Uterus (tissue), 4 donors: ENCODE measurements around the gene DMRT3. TPM values are rescaled to one million over a fixed set of nuclear protein-coding genes. Genes with fewer than 3 reads are reported as not detected.
A peak's percentile ranks its signal among the peaks of the same experiment; 100 is the strongest.

Experiments used
- DNase-seq, 2 donors: peaks; one replicate each; pipeline ENCODE4 v3.0.0-alpha.2; 2019 to 2020
- H3K27ac ChIP-seq, 2 donors: fragments of 200-600 bp; sonication (generic); 1 replicate in 1 of 2; 2 replicates in 1 of 2; pipeline ENCODE4 v1.5.1; 2016 to 2018
- H3K27me3 ChIP-seq, 2 donors: fragments of 200-600 bp; sonication (generic); one replicate each; pipeline ENCODE4 v1.5.1; 2018 to 2019; ENCODE audit warnings: control low read depth in 1 of 2
- H3K36me3 ChIP-seq, 2 donors: fragments of 200-600 bp; sonication (generic); one replicate each; pipeline ENCODE4 v1.5.1; 2019; ENCODE audit warnings: control low read depth in 1 of 2
- H3K4me1 ChIP-seq, 2 donors: fragments of 200-600 bp; sonication (generic); one replicate each; pipeline ENCODE4 v1.5.1; 2018 to 2019; ENCODE audit warnings: control low read depth in 1 of 2
- H3K4me3 ChIP-seq, 2 donors: fragments of 200-600 bp; sonication (generic); 1 replicate in 1 of 2; 2 replicates in 1 of 2; pipeline ENCODE4 v1.5.1; 2018 to 2019; ENCODE audit warnings: mild to moderate bottlenecking in 1 of 2
- H3K9me3 ChIP-seq, 2 donors: fragments of 200-600 bp; sonication (generic); one replicate each; pipeline ENCODE4 v1.5.1; 2019; ENCODE audit warnings: control low read depth in 1 of 2
- POLR2A ChIP-seq, 2 donors: fragments of 450-650 bp; IDR thresholded peaks; one replicate each; pipeline ENCODE4 v1.6.1; 2016; ENCODE audit warnings: antibody characterized with exemption in 2 of 2, mild to moderate bottlenecking in 1 of 2, moderate library complexity in 1 of 2
- intact Hi-C: fragments of 100-400 bp; cut with DNase I; formaldehyde crosslinking; loops from one replicate; pipeline ENCODE4 v1.15.1; 2023; ENCODE audit warnings: low total_unique reads
- total RNA-seq, 4 donors: library from RNA; depleted of rRNA in 3 of 4; stranded (reverse); fragments of >200 nt in 3 of 4; gene quantifications; one replicate each; pipeline versions ENCODE4 v1.1.0 to v1.2.4, GENCODE V29; 2014 to 2023
- TF ChIP-seq, protein P1 (sequence below), 4 experiments: fragments of 200-600 bp in 2 of 4; fragments of 450-650 bp in 2 of 4; sonication (generic) in 2 of 4; IDR thresholded peaks; one replicate each; pipeline ENCODE4 v1.5.1; 2016 to 2019; ENCODE audit warnings: antibody characterized with exemption in 4 of 4, mild to moderate bottlenecking in 2 of 4, moderate library complexity in 1 of 4
- donor health status: DM: yes; HTN: yes; CAD: no.

DMRT3 gene, protein sequence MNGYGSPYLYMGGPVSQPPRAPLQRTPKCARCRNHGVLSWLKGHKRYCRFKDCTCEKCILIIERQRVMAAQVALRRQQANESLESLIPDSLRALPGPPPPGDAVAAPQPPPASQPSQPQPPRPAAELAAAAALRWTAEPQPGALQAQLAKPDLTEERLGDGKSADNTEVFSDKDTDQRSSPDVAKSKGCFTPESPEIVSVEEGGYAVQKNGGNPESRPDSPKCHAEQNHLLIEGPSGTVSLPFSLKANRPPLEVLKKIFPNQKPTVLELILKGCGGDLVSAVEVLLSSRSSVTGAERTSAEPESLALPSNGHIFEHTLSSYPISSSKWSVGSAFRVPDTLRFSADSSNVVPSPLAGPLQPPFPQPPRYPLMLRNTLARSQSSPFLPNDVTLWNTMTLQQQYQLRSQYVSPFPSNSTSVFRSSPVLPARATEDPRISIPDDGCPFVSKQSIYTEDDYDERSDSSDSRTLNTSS
- total RNA-seq = 1 to 10 TPM in 1 of 4 donors, under 1 TPM in 2, not detected in 1; under 0.01 to 9.1 (median 0.18) TPM

DNA sequence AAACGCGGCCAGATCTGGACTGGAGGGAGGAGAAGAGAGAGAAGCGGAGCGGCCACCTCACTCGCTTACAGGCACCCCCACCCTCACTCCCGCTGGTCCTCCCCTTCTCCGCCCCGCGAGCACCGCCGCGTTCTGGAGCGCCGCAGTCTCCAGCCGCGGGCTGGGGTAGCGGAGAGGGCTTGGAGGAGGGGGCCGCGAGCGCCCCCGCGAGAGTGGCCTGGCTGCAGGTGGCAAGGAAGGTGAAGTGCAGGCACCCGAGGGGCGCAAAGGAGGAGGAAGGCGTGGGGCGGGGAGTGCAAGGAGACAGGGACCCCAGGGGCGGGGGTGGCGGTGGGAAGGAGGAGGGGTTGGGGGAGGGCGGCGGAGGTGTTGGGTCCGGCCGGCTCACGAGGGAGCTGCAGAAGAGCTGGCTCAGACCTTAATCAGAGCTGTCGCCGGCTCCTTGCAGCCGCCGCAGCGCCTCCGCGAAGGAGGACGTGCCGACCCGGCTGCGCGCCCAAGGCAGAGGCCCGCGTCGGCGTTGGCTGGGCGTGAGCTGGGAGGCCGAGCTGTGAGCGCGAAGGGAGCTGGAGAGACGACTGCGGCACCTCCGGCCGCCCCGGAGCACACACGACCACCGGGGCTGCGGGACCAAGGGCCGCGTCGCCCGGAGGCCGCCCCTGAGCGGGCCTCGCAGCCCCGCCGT, at the start of gene DMRT3:
TSS of gene DMRT3 (plus strand) at position 398 of the 685 bp plus-strand sequence. CDS start 347 bp downstream, outside the sequence.
- H3K27ac ChIP-seq = no peak within 1 kb of the TSS
- intact Hi-C loops = no loop called here

DNA sequence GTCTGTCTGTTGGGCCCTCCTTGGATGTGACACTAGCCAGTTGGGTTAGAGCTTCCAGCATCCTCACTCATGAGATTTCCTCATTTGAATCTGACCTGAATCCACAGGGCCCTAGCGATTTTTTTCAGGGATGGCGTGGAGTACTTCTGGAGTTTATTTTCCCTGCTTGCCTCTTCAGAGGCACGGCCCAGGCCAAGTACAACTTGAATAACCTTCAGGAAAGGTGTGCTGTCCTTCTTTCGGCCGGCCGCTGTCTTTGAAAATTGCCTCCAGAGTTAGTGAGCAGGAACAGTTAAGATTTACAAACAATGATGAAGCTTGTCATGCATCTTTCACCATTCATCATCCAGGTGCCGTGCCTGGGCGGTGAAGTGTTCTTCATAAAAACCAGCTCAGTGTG, 49.5 kb upstream of the DMRT3 start:
- no peak for DNase-seq
- Histone ChIP-seq H3K4me3 (no peak overlapping the region), H3K36me3 (no peaks in the 10 kb centered on the region), H3K4me1 (no peaks in the 10 kb centered on the region), H3K9me3 (no peaks in the 10 kb centered on the region), H3K27ac (no peak overlapping the region), H3K27me3 (no peaks in the 10 kb centered on the region)
- intact Hi-C loops = no loop called here
- TF ChIP-seq, protein P1, sequence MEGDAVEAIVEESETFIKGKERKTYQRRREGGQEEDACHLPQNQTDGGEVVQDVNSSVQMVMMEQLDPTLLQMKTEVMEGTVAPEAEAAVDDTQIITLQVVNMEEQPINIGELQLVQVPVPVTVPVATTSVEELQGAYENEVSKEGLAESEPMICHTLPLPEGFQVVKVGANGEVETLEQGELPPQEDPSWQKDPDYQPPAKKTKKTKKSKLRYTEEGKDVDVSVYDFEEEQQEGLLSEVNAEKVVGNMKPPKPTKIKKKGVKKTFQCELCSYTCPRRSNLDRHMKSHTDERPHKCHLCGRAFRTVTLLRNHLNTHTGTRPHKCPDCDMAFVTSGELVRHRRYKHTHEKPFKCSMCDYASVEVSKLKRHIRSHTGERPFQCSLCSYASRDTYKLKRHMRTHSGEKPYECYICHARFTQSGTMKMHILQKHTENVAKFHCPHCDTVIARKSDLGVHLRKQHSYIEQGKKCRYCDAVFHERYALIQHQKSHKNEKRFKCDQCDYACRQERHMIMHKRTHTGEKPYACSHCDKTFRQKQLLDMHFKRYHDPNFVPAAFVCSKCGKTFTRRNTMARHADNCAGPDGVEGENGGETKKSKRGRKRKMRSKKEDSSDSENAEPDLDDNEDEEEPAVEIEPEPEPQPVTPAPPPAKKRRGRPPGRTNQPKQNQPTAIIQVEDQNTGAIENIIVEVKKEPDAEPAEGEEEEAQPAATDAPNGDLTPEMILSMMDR (IDR thresholded peaks at IDR 0.05) = no peak
- TF ChIP-seq POLR2A (IDR thresholded peaks at IDR 0.05) = no peak

More for the DNA sequence above, at the start of gene DMRT3:
- TF ChIP-seq POLR2A (IDR thresholded peaks at IDR 0.05) = no peak
- TF ChIP-seq, protein P1 (IDR thresholded peaks at IDR 0.05) = no peak
- no peak for DNase-seq
- Histone ChIP-seq H3K4me1 (peaks cover 0 to 14% of the 10 kb centered on the region in 2 donors), H3K9me3 (no peaks in the 10 kb centered on the region), H3K4me3 (peak within 1 kb of the TSS in 1 of 2 donors; percentile 18), H3K27me3 (peaks cover 15 to 87% of the 10 kb centered on the region in 2 donors), H3K36me3 (no peaks in the 10 kb centered on the region)

DNA sequence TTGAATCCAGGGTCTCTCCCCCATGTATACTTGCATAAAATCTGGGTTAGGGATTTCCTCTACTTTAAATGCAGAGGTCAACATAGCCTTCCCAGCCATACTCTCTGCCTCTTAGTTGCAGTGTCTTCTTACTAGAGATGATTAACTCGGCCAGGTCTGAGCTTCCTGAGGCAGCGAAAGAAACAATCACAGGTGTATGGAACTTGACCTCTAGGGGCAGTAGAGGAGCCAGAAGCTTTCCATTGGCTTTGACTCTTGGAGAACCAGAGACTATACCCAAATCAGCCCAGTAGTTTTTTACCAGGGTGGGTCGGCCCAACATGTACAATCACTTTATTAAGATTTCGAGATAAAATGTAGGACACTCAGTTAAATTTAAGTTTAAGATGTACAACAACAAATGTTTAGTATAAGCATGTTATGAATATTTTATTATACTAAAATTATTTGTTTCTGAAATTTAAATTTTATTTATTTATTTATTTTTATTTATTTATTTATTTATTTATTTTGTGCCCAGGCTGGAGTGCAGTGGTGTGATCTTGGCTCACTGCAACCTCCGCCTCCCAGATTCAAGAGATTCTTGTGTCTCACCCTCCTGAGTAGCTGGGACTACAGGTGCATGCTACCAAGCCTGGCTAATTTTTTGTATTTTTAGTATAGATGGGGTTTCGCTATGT, 48.0 kb upstream of the DMRT3 start:
- H3K27ac ChIP-seq = no peak overlapping the region
- intact Hi-C loops = no loop called here

DNA sequence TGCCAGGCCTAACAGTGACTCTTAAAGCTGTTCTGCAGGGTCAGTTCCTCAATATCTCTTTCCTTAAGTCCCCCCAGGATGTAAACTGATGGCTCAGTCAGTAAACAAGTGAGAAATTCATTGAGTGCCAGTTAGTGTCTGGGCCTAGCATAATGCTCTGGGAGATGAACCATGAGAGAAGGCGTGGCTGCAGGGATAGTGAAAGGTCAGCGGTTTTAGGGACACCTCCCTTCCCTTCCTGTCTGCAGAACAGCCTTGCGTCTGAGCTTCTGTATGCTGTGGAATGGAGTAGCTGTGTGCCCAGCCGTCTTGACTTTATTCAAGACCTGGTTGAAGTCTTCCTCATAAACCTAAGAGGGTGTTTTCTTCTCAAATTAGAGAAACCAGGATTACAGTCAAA, 46.7 kb upstream of the DMRT3 start:
- Histone ChIP-seq H3K27me3 (no peaks in the 10 kb centered on the region), H3K27ac (no peak overlapping the region), H3K4me3 (no peak overlapping the region), H3K36me3 (no peaks in the 10 kb centered on the region), H3K4me1 (no peaks in the 10 kb centered on the region), H3K9me3 (no peaks in the 10 kb centered on the region)
- intact Hi-C loops = no loop called here
- TF ChIP-seq, protein P1 (IDR thresholded peaks at IDR 0.05) = no peak
- no peak for TF ChIP-seq POLR2A (IDR thresholded peaks at IDR 0.05)
- DNase-seq = no peak

More for the DNA sequence above, 48.0 kb upstream of the DMRT3 start:
- no peaks in the 10 kb centered on the region for H3K9me3 ChIP-seq
- DNase-seq = no peak
- TF ChIP-seq POLR2A (IDR thresholded peaks at IDR 0.05) = no peak
- TF ChIP-seq, protein P1 (IDR thresholded peaks at IDR 0.05) = no peak
- H3K4me1 ChIP-seq = no peaks in the 10 kb centered on the region
- no peak overlapping the region for H3K4me3 ChIP-seq
- no peaks in the 10 kb centered on the region for H3K36me3 ChIP-seq
- H3K27me3 ChIP-seq = no peaks in the 10 kb centered on the region
